Skeletal muscle tissue (tissue), 4 donors: ENCODE data around the gene CDCA7L. TPM values are rescaled to one million over a fixed set of nuclear protein-coding genes. Genes with fewer than 3 reads are reported as not detected.

Experiments
- H3K27ac ChIP-seq: one replicate; pipeline ENCODE4 v1.7.0; 2013; ENCODE audit warnings: mild to moderate bottlenecking, low read depth, low read length, inconsistent platforms
- H3K27me3 ChIP-seq, 3 donors: one replicate each; pipeline ENCODE4 v1.7.0; 2013; ENCODE audit warnings: low read length in 3 of 3; ENCODE audit not compliant: control insufficient read depth in 3 of 3, insufficient read depth in 3 of 3
- H3K36me3 ChIP-seq, 3 donors: one replicate each; pipeline ENCODE4 v1.7.0; 2013; ENCODE audit warnings: low read length in 3 of 3; ENCODE audit not compliant: control insufficient read depth in 3 of 3, insufficient read depth in 3 of 3
- H3K4me1 ChIP-seq, 3 donors: one replicate each; pipeline ENCODE4 v1.7.0; 2013; ENCODE audit warnings: low read length in 3 of 3, mild to moderate bottlenecking in 3 of 3; ENCODE audit not compliant: control insufficient read depth in 3 of 3, insufficient read depth in 3 of 3
- H3K4me3 ChIP-seq, 3 donors: one replicate each; pipeline ENCODE4 v1.7.0; 2013; ENCODE audit warnings: low read length in 3 of 3
- H3K9ac ChIP-seq, 3 donors: one replicate each; pipeline ENCODE4 v1.7.0; 2013; ENCODE audit warnings: low read length in 3 of 3, mild to moderate bottlenecking in 3 of 3, moderate library complexity in 2 of 3, low read depth in 1 of 3
- H3K9me3 ChIP-seq, 3 donors: one replicate each; pipeline ENCODE4 v1.7.0; 2013; ENCODE audit warnings: low read length in 3 of 3; ENCODE audit not compliant: control insufficient read depth in 3 of 3
- total RNA-seq: library from RNA; depleted of rRNA; stranded (reverse); fragments of >200 nt; gene quantifications from one replicate; pipeline ENCODE4 v1.2.3, GENCODE V29; 2014
- donor health status: Osteomylitis.

The CDCA7L gene
- 19.8 TPM for total RNA-seq

GRCh38 chr7:21945454-21946221 lies at the start of gene CDCA7L:
TSS of gene CDCA7L (minus strand) at chr7:21945899. CDS start at chr7:21945804, 95 bp downstream.
- peak within 1 kb of the TSS; percentile 69 to 86 (median 71) for H3K9ac ChIP-seq
- peak within 1 kb of the TSS; percentile 82 for H3K27ac ChIP-seq
- peak within 1 kb of the TSS; percentile 77 to 86 (median 80) for H3K4me3 ChIP-seq
- peaks cover 0 to 11% (median 5%) of the 10 kb centered on the region in 3 donors for H3K4me1 ChIP-seq
- no peaks in the 10 kb centered on the region for H3K36me3 ChIP-seq
- H3K27me3 ChIP-seq, result no peaks in the 10 kb centered on the region
- no peaks in the 10 kb centered on the region for H3K9me3 ChIP-seq

- Histone ChIP-seq H3K4me3 (no peak overlapping the region), H3K4me1 (no peaks in the 10 kb centered on the region), H3K27me3 (no peaks in the 10 kb centered on the region), H3K9ac (no peak overlapping the region), H3K27ac (no peak overlapping the region), H3K36me3 (no peaks in the 10 kb centered on the region), H3K9me3 (no peaks in the 10 kb centered on the region)
Observed at GRCh38 chr7:21986096-21986495, 40.4 kb upstream of the CDCA7L start.

- Histone ChIP-seq H3K27ac (no peak overlapping the region), H3K9ac (no peak overlapping the region), H3K36me3 (no peaks in the 10 kb centered on the region)
Observed at GRCh38 chr7:21984042-21984441, 38.3 kb upstream of the CDCA7L start.

GRCh38 chr7:21983056-21983455 lies 37.4 kb upstream of the CDCA7L start:
- Histone ChIP-seq H3K4me1 (no peaks in the 10 kb centered on the region), H3K27me3 (no peaks in the 10 kb centered on the region), H3K36me3 (no peaks in the 10 kb centered on the region), H3K9me3 (no peaks in the 10 kb centered on the region), H3K4me3 (no peak overlapping the region), H3K27ac (no peak overlapping the region), H3K9ac (no peak overlapping the region)

More at GRCh38 chr7:21984042-21984441, 38.3 kb upstream of the CDCA7L start:
- Histone ChIP-seq H3K9me3 (no peaks in the 10 kb centered on the region), H3K4me1 (no peaks in the 10 kb centered on the region), H3K27me3 (no peaks in the 10 kb centered on the region), H3K4me3 (no peak overlapping the region)

GRCh38 chr7:21981524-21981923 lies 35.8 kb upstream of the CDCA7L start:
- H3K4me1 ChIP-seq, result no peaks in the 10 kb centered on the region
- no peak overlapping the region for H3K9ac ChIP-seq
- H3K27me3 ChIP-seq, result no peaks in the 10 kb centered on the region
- H3K4me3 ChIP-seq, result no peak overlapping the region
- H3K27ac ChIP-seq, result no peak overlapping the region
- H3K9me3 ChIP-seq, result no peaks in the 10 kb centered on the region
- no peaks in the 10 kb centered on the region for H3K36me3 ChIP-seq

GRCh38 chr7:21980926-21981500 lies 35.3 kb upstream of the CDCA7L start:
- Histone ChIP-seq H3K4me3 (no peak overlapping the region), H3K4me1 (no peaks in the 10 kb centered on the region), H3K27ac (no peak overlapping the region)

GRCh38 chr7:21972397-21972784 lies 26.7 kb upstream of the CDCA7L start:
- Histone ChIP-seq H3K36me3 (no peaks in the 10 kb centered on the region), H3K9me3 (no peaks in the 10 kb centered on the region), H3K4me1 (no peaks in the 10 kb centered on the region)

More at GRCh38 chr7:21980926-21981500, 35.3 kb upstream of the CDCA7L start:
- Histone ChIP-seq H3K27me3 (no peaks in the 10 kb centered on the region), H3K36me3 (no peaks in the 10 kb centered on the region), H3K9me3 (no peaks in the 10 kb centered on the region), H3K9ac (no peak overlapping the region)

GRCh38 chr7:21971780-21972396 lies 26.2 kb upstream of the CDCA7L start:
- Histone ChIP-seq H3K4me3 (no peak overlapping the region), H3K9me3 (no peaks in the 10 kb centered on the region), H3K4me1 (no peaks in the 10 kb centered on the region), H3K36me3 (no peaks in the 10 kb centered on the region), H3K9ac (no peak overlapping the region), H3K27ac (no peak overlapping the region), H3K27me3 (no peaks in the 10 kb centered on the region)

More at GRCh38 chr7:21972397-21972784, 26.7 kb upstream of the CDCA7L start:
- Histone ChIP-seq H3K9ac (no peak overlapping the region), H3K4me3 (no peak overlapping the region), H3K27ac (no peak overlapping the region), H3K27me3 (no peaks in the 10 kb centered on the region)

- no peaks in the 10 kb centered on the region for H3K36me3 ChIP-seq
- H3K9ac ChIP-seq, result no peak overlapping the region
- H3K27me3 ChIP-seq, result no peaks in the 10 kb centered on the region
- no peak overlapping the region for H3K4me3 ChIP-seq
- H3K4me1 ChIP-seq, result no peaks in the 10 kb centered on the region
- no peaks in the 10 kb centered on the region for H3K9me3 ChIP-seq
- no peak overlapping the region for H3K27ac ChIP-seq
Observed at GRCh38 chr7:21969822-21970221, 24.1 kb upstream of the CDCA7L start.

- H3K9ac ChIP-seq, result no peak overlapping the region
- no peak overlapping the region for H3K4me3 ChIP-seq
- no peaks in the 10 kb centered on the region for H3K27me3 ChIP-seq
- no peaks in the 10 kb centered on the region for H3K9me3 ChIP-seq
- H3K27ac ChIP-seq, result no peak overlapping the region
- no peaks in the 10 kb centered on the region for H3K4me1 ChIP-seq
- H3K36me3 ChIP-seq, result no peaks in the 10 kb centered on the region
Observed at GRCh38 chr7:21967598-21968003, 21.9 kb upstream of the CDCA7L start.
